ENCODE measurements around the gene D2HGDH. TPM values are rescaled to one million over a fixed set of nuclear protein-coding genes. Genes with fewer than 3 reads are reported as not detected.

The D2HGDH gene
- 100 to 1,000 TPM in 1 of 4 donors, 10 to 100 TPM in 3; 37.7 to 160 (median 62.2) TPM for total RNA-seq

DNA sequence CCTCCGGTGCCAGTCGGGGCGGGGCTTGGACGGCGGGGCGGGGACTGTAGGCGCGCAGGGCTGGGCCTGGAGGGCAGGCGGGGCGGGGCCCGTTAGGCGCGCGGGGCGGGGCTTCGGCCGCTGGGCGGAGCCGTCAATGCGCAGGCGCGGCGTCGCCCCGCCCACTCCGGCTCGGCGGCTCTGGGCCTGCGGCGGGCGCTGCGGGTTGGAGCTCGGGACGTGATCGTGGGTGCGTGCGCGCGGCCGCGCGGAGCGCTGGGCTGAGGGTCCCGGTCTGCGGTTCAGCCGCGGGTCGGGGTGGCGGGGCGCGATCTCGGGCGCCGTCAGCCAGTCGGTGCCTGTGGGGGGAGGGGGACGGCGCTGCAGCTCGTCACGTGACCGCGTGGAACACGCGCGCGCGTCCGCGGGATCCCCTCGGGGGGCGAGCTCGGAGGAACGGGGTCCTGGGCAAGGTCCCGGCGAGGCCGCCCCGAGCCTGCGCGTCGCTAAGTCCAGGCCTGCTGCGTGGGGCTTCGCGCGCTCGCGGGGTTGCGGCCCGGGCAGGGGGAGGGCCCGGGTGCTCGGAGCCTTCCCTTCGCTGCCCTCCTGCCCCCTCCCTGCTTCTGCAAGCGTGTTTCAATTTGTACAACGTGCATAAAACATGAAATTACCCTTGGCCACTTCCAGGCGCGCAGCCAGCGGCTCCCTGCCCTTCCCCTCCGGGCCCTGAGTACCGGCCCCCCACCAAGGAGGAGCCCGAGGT is at the start of gene D2HGDH:
TSS of gene D2HGDH (plus strand) at position 164 of the 742 bp plus-strand sequence. CDS start 595 bp downstream, outside the sequence.
- H3K27ac ChIP-seq: peak within 1 kb of the TSS; percentile 93
- H3K4me1 ChIP-seq: peaks cover 36% of the 10 kb centered on the region
- H3K27me3 ChIP-seq: no peaks in the 10 kb centered on the region
- peak; percentile 96 to 97 for DNase-seq (ENCODE audit: low spot score in 2 of 2)
- H3K36me3 ChIP-seq: no peaks in the 10 kb centered on the region
- H3K9me3 ChIP-seq: no peaks in the 10 kb centered on the region
- WGBS: 2% methylated on average over 27 of the region's 98 CpGs
- H3K4me3 ChIP-seq: peak within 1 kb of the TSS; percentile 91
- no peak for TF ChIP-seq EP300 (IDR thresholded peaks at IDR 0.05)
- peak in 1 of 2 donors; percentile 50 for TF ChIP-seq POLR2A (IDR thresholded peaks at IDR 0.05)

DNA sequence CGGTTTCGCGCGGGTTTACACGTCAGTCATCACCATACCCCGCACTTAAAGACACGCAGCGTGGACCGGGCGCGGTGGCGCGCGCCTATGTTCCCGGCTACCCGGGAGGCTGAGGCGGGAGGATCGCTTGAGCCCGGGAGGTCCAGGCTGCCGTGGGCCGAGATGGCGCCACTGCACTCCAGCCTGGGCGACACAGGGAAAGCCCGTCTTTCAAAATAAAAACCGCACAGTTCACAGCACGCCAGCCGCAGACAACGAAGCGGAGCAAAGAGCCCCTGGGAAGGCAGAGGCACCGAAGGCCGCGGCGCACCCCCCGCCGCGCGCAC is 48.1 kb upstream of the D2HGDH start:
- no peaks in the 10 kb centered on the region for H3K27me3 ChIP-seq
- under 1% methylated on average over 28 of the region's 37 CpGs for WGBS
- peaks cover 31% of the 10 kb centered on the region for H3K4me1 ChIP-seq
- H3K9me3 ChIP-seq: no peaks in the 10 kb centered on the region
- peak overlapping the region; percentile 75 for H3K4me3 ChIP-seq
- no peak for DNase-seq (ENCODE audit: low spot score in 2 of 2)
- H3K27ac ChIP-seq: peak overlapping the region; percentile 95
- H3K36me3 ChIP-seq: peaks cover 33% of the 10 kb centered on the region
- TF ChIP-seq EP300 (IDR thresholded peaks at IDR 0.05) (no peak), POLR2AphosphoS5 (IDR thresholded peaks at IDR 0.05) (no peak), POLR2A (IDR thresholded peaks at IDR 0.05) (no peak)
- TF ChIP-seq, protein P1, sequence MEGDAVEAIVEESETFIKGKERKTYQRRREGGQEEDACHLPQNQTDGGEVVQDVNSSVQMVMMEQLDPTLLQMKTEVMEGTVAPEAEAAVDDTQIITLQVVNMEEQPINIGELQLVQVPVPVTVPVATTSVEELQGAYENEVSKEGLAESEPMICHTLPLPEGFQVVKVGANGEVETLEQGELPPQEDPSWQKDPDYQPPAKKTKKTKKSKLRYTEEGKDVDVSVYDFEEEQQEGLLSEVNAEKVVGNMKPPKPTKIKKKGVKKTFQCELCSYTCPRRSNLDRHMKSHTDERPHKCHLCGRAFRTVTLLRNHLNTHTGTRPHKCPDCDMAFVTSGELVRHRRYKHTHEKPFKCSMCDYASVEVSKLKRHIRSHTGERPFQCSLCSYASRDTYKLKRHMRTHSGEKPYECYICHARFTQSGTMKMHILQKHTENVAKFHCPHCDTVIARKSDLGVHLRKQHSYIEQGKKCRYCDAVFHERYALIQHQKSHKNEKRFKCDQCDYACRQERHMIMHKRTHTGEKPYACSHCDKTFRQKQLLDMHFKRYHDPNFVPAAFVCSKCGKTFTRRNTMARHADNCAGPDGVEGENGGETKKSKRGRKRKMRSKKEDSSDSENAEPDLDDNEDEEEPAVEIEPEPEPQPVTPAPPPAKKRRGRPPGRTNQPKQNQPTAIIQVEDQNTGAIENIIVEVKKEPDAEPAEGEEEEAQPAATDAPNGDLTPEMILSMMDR (IDR thresholded peaks at IDR 0.05): no peak

DNA sequence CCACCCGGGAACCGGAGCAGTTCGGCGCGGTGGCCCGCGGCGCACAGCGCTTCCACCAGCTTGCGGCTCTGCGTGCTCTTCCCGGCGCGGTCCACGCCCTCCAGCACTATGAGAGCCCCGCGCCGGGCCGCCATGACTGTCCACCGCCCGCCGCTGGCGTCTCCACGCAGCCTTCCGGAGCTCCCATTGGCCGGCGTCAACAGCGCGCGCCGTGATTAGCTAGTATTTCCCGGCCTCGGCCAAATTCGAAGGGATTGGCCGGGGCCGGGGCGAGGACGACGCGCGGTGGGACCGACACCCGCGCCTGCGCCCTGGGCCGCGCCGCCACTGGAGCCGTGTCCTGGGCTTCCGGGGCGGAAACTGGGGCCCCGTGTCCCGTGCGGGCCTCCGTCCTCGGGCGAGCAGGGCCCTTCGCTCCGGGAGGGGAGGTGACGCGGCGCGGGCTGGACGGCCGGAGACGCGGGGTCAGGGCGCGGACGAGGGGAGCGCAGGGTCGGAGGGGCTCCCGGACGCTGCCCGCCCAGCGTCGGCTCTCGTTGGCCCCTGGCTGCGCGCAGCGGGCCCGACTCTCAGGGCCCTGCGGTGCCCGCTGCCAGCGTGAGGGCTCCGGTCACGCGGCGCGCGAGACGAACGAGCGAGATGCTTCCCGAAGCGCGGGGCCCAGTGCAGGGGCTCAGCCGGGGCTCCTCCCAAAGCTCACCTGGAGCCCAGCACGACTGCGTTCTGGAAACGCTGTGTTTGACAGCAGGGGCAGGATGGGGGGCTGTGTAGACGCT is 47.6 kb upstream of the D2HGDH start, which contains the start of gene DTYMK:
TSS of gene DTYMK (minus strand) at position 166 of the 776 bp plus-strand sequence. CDS start at position 134, 32 bp downstream.
- Histone ChIP-seq H3K4me1 (peaks cover 31% of the 10 kb centered on the region), H3K36me3 (peaks cover 31% of the 10 kb centered on the region), H3K27ac (peak within 1 kb of the TSS; percentile 95), H3K9me3 (no peaks in the 10 kb centered on the region), H3K27me3 (no peaks in the 10 kb centered on the region), H3K4me3 (peak within 1 kb of the TSS; percentile 75)
- 0% methylated on average over 27 of the region's 102 CpGs for WGBS
- TF ChIP-seq POLR2A (IDR thresholded peaks at IDR 0.05) (peak; percentile 17 to 73), EP300 (IDR thresholded peaks at IDR 0.05) (no peak), POLR2AphosphoS5 (IDR thresholded peaks at IDR 0.05) (peak; percentile 32 to 95 (median 34))
- TF ChIP-seq, protein P1 (IDR thresholded peaks at IDR 0.05): no peak
- peak; percentile 96 for DNase-seq (ENCODE audit: low spot score in 2 of 2)

DNA sequence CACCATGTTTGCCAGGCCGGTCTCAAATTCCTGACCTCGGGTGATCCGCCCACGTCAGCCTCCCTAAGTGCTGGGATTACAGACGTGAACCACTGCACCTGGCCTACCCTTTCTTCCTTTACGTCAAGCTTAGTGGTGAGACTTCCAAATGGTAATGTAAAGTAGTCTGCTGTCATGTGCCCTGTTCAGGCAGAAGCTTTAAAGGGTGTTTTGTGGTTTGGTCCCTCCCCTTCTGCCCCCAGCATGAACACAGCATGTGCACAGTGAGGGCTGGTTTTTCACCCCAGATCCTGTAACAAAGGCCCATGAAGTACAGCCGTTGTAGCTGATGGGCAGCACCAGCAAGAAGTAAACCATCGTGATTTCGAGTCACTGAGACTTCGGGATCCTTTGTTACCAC is 45.1 kb upstream of the D2HGDH start:
- no peaks in the 10 kb centered on the region for H3K9me3 ChIP-seq
- DNase-seq (ENCODE audit: low spot score in 2 of 2): no peak
- TF ChIP-seq, protein P1 (IDR thresholded peaks at IDR 0.05): no peak
- TF ChIP-seq POLR2AphosphoS5 (IDR thresholded peaks at IDR 0.05): no peak
- no peak for TF ChIP-seq EP300 (IDR thresholded peaks at IDR 0.05)
- no peak for TF ChIP-seq POLR2A (IDR thresholded peaks at IDR 0.05)
- H3K4me3 ChIP-seq: no peak overlapping the region
- H3K27me3 ChIP-seq: no peaks in the 10 kb centered on the region
- H3K27ac ChIP-seq: no peak overlapping the region
- H3K4me1 ChIP-seq: peaks cover 31% of the 10 kb centered on the region
- peaks cover 35% of the 10 kb centered on the region for H3K36me3 ChIP-seq
- 90% methylated on average over 10 of the region's 10 CpGs for WGBS

DNA sequence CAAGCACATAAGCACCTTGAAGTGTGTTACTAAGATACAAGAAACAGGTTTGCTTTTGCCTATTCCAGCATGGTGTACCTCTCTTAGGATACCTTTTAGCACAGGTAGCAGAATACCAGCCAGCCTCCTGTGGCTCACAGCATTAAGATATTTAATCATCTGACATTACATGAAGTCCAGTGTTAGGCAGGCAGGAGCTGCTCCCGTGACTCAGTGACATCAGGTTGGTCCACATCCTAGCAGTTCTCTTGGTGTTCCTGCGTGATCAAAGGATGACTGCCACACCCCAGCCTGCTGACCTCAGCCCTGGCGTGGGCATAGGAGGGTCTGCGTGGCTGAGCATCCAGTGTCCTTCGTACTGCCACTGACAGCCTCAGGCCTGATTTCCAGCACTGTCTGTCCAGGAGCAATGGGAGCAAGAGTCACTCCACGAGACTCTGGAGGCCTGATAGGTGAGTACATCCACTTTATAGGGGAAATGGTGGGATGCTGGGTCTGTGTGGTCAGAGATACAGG is 44.2 kb upstream of the D2HGDH start:
- H3K9me3 ChIP-seq: no peaks in the 10 kb centered on the region

More for the DNA sequence above, 44.2 kb upstream of the D2HGDH start:
- Histone ChIP-seq H3K4me1 (peaks cover 31% of the 10 kb centered on the region), H3K4me3 (no peak overlapping the region), H3K36me3 (peaks cover 43% of the 10 kb centered on the region), H3K27ac (no peak overlapping the region), H3K27me3 (no peaks in the 10 kb centered on the region)
- DNase-seq (ENCODE audit: low spot score in 2 of 2): no peak
- TF ChIP-seq EP300 (IDR thresholded peaks at IDR 0.05) (no peak), POLR2AphosphoS5 (IDR thresholded peaks at IDR 0.05) (no peak), POLR2A (IDR thresholded peaks at IDR 0.05) (no peak)
- TF ChIP-seq, protein P1 (IDR thresholded peaks at IDR 0.05): no peak
- 76% methylated on average over 6 of the region's 6 CpGs for WGBS

Measured in suprapubic skin (tissue), 4 donors.